ENCODE data around the gene ELMO3.

- peak; percentile 22 to 81 (median 69) for TF ChIP-seq CTCF (IDR thresholded peaks at IDR 0.05)
- no peak for TF ChIP-seq POLR2A (IDR thresholded peaks at IDR 0.05)
These were observed 645 bp upstream of the ELMO3 start for GRCh38 chr16:67198238-67198734.
